KMS-11 (cell line): ENCODE measurements around the gene LIPE.

ENCODE experiments used
- H2AFZ ChIP-seq: fragments of 200-600 bp; sonication (generic); 2 replicates; pipeline ENCODE4 v1.6.1; 2016; ENCODE audit warnings: antibody characterized with exemption, mixed run types, low read depth
- H3K27ac ChIP-seq: fragments of 200-600 bp; sonication (generic); 2 replicates; pipeline ENCODE4 v1.6.1; 2016; ENCODE audit warnings: mild to moderate bottlenecking, mixed run types
- H3K27me3 ChIP-seq: fragments of 200-600 bp; sonication (generic); 2 replicates; pipeline ENCODE4 v1.6.1; 2017; ENCODE audit warnings: mild to moderate bottlenecking, low read depth, mixed run types, moderate library complexity; ENCODE audit not compliant: insufficient read depth
- H3K36me3 ChIP-seq: fragments of 200-600 bp; sonication (generic); 2 replicates; pipeline ENCODE4 v1.6.1; 2017; ENCODE audit warnings: mild to moderate bottlenecking, mixed run types; ENCODE audit not compliant: insufficient read depth
- H3K4me1 ChIP-seq: fragments of 200-600 bp; sonication (generic); 2 replicates; pipeline ENCODE4 v1.6.1; 2016; ENCODE audit warnings: mild to moderate bottlenecking, low read depth, mixed run types; ENCODE audit not compliant: poor library complexity, severe bottlenecking
- H3K4me2 ChIP-seq: fragments of 200-600 bp; sonication (generic); 2 replicates; pipeline ENCODE4 v1.7.0; 2016; ENCODE audit warnings: mild to moderate bottlenecking, mixed run types
- H3K4me3 ChIP-seq: fragments of 200-600 bp; sonication (generic); IDR thresholded peaks from 2 replicates; pipeline ENCODE4 v1.6.1; 2017; ENCODE audit warnings: low read depth, low read length, mixed read lengths; ENCODE audit not compliant: insufficient read depth
- H3K79me2 ChIP-seq: fragments of 200-600 bp; sonication (generic); 2 replicates; pipeline ENCODE4 v1.6.1; 2016; ENCODE audit warnings: low read depth, mixed run types; ENCODE audit not compliant: insufficient read depth
- H3K9ac ChIP-seq: fragments of 200-600 bp; sonication (generic); 2 replicates; pipeline ENCODE4 v1.6.1; 2016; ENCODE audit warnings: mild to moderate bottlenecking, mixed run types
- H4K20me1 ChIP-seq: fragments of 200-600 bp; sonication (generic); 2 replicates; pipeline ENCODE4 v1.6.1; 2016; ENCODE audit warnings: mild to moderate bottlenecking, mixed run types; ENCODE audit not compliant: insufficient read depth
- CTCF ChIP-seq: fragments of 200-600 bp; sonication (generic); conservative IDR thresholded peaks from 2 replicates; pipeline ENCODE4 v1.6.1; 2017; ENCODE audit warnings: low read depth, mild to moderate bottlenecking, antibody characterized with exemption, low read length, moderate library complexity, mixed read lengths

Gene LIPE

GRCh38 chr19:42410371-42410770, 16.8 kb downstream of the LIPE start:
- no peak overlapping the region for H3K4me2 ChIP-seq
- no peaks in the 10 kb centered on the region for H3K79me2 ChIP-seq
- H3K27me3 ChIP-seq, result no peaks in the 10 kb centered on the region
- H4K20me1 ChIP-seq, result no peaks in the 10 kb centered on the region
- H3K4me1 ChIP-seq, result peaks cover 5% of the 10 kb centered on the region
- no peak overlapping the region for H3K4me3 ChIP-seq
- no peak for TF ChIP-seq CTCF
- no peak overlapping the region for H3K9ac ChIP-seq
- no peak overlapping the region for H2AFZ ChIP-seq
- no peaks in the 10 kb centered on the region for H3K36me3 ChIP-seq
- no peak overlapping the region for H3K27ac ChIP-seq

GRCh38 chr19:42409477-42409876, 17.7 kb downstream of the LIPE start:
- Histone ChIP-seq H2AFZ (no peak overlapping the region), H3K9ac (no peak overlapping the region), H3K4me1 (peaks cover 5% of the 10 kb centered on the region), H3K27ac (no peak overlapping the region), H3K4me2 (no peak overlapping the region), H3K27me3 (no peaks in the 10 kb centered on the region), H4K20me1 (no peaks in the 10 kb centered on the region), H3K36me3 (no peaks in the 10 kb centered on the region), H3K79me2 (no peaks in the 10 kb centered on the region), H3K4me3 (no peak overlapping the region)
- no peak for TF ChIP-seq CTCF

- H3K79me2 ChIP-seq, result no peaks in the 10 kb centered on the region
- H3K4me1 ChIP-seq, result peaks cover 5% of the 10 kb centered on the region
- H3K36me3 ChIP-seq, result no peaks in the 10 kb centered on the region
- no peak overlapping the region for H3K4me2 ChIP-seq
- no peak overlapping the region for H3K4me3 ChIP-seq
- no peaks in the 10 kb centered on the region for H3K27me3 ChIP-seq
- H4K20me1 ChIP-seq, result no peaks in the 10 kb centered on the region
- H3K9ac ChIP-seq, result no peak overlapping the region
- H2AFZ ChIP-seq, result no peak overlapping the region
- no peak for TF ChIP-seq CTCF
- H3K27ac ChIP-seq, result no peak overlapping the region
Measured at GRCh38 chr19:42407816-42408175, 19.4 kb downstream of the LIPE start.

GRCh38 chr19:42407085-42407815, 19.9 kb downstream of the LIPE start:
- Histone ChIP-seq H3K9ac (no peak overlapping the region), H3K27me3 (no peaks in the 10 kb centered on the region), H3K4me1 (peaks cover 5% of the 10 kb centered on the region), H2AFZ (no peak overlapping the region), H3K27ac (no peak overlapping the region), H3K36me3 (no peaks in the 10 kb centered on the region), H4K20me1 (no peaks in the 10 kb centered on the region), H3K4me3 (no peak overlapping the region), H3K79me2 (no peaks in the 10 kb centered on the region), H3K4me2 (no peak overlapping the region)
- no peak for TF ChIP-seq CTCF
